Gastrocnemius medialis (tissue), 4 donors: ENCODE data around the gene SPR. TPM values are rescaled to one million over a fixed set of nuclear protein-coding genes. Genes with fewer than 3 reads are reported as not detected.

Source experiments
- ATAC-seq, 2 donors: fragments of 150-250 bp; one replicate each; pipeline ENCODE4 v1.9.1; 2016
- DNase-seq, 2 donors: peaks; one replicate each; pipeline ENCODE4 v3.0.0-alpha.2; 2019
- H3K27ac ChIP-seq, 4 donors: fragments of 200-600 bp; sonication (generic); 1 replicate in 1 of 4; 2 replicates in 3 of 4; pipeline ENCODE4 v1.5.1; 2016 to 2018; ENCODE audit warnings: mild to moderate bottlenecking in 2 of 4, moderate library complexity in 1 of 4
- H3K27me3 ChIP-seq, 3 donors: fragments of 200-600 bp; sonication (generic) in 2 of 3; 1 replicate in 1 of 3; 2 replicates in 2 of 3; pipeline versions ENCODE4 v1.5.1 to v1.6.0; 2016 to 2019; ENCODE audit warnings: mild to moderate bottlenecking in 1 of 3, moderate library complexity in 1 of 3
- H3K36me3 ChIP-seq, 2 donors: fragments of 200-600 bp; sonication (generic) in 1 of 2; one replicate each; pipeline ENCODE4 v1.5.1; 2017 to 2018
- H3K4me1 ChIP-seq, 2 donors: fragments of 200-600 bp; sonication (generic) in 1 of 2; one replicate each; pipeline ENCODE4 v1.5.1; 2016 to 2017; ENCODE audit warnings: mild to moderate bottlenecking in 2 of 2
- H3K4me3 ChIP-seq, 4 donors: fragments of 200-600 bp; sonication (generic) in 3 of 4; 1 replicate in 1 of 4; 2 replicates in 3 of 4; pipeline ENCODE4 v1.5.1; 2016 to 2019; ENCODE audit warnings: mild to moderate bottlenecking in 2 of 4
- H3K9me3 ChIP-seq, 3 donors: fragments of 200-600 bp; sonication (generic) in 2 of 3; 1 replicate in 1 of 3; 2 replicates in 2 of 3; pipeline ENCODE4 v1.5.1; 2016 to 2019
- CTCF ChIP-seq, 5 experiments: fragments of 450-650 bp in 3 of 5; fragments of 200-600 bp in 2 of 5; sonication (generic) in 2 of 5; IDR thresholded peaks in 4 of 5; conservative IDR thresholded peaks in 1 of 5; 1 replicate in 4 of 5; 2 replicates in 1 of 5; pipeline ENCODE4 v1.5.1; 2016 to 2019; ENCODE audit warnings: antibody characterized with exemption in 5 of 5, mild to moderate bottlenecking in 3 of 5, moderate library complexity in 3 of 5
- POLR2A ChIP-seq, 2 donors: fragments of 450-650 bp; IDR thresholded peaks; one replicate each; pipeline ENCODE4 v1.6.1; 2017; ENCODE audit warnings: antibody characterized with exemption in 2 of 2, mild to moderate bottlenecking in 2 of 2, moderate library complexity in 2 of 2
- in situ Hi-C, 4 donors: fragments of 200-750 bp; cut with MboI; loops; one replicate each; pipeline versions ENCODE4 v1.15.0 to v1.8.0; 2017; ENCODE audit warnings: low sequenced_read_pairs in 4 of 4
- intact Hi-C: fragments of 100-400 bp; cut with DNase I; formaldehyde crosslinking; loops from one replicate; pipeline ENCODE4 v1.15.1; 2023; ENCODE audit warnings: low total_unique reads
- total RNA-seq, 4 donors: library from RNA; depleted of rRNA; stranded (reverse); fragments of >200 nt; gene quantifications; one replicate each; pipeline versions ENCODE4 v1.1.0 to v1.2.3, GENCODE V29; 2016

The SPR gene
- total RNA-seq, 4 donors from 2014 or later: 22.8 to 71.0 (median 33.6) TPM

GRCh38 chr2:72937356-72937669, 50.1 kb downstream of the SPR start:
- no peaks in the 10 kb centered on the region for H3K4me1 ChIP-seq
- TF ChIP-seq POLR2A (IDR thresholded peaks at IDR 0.05) (no peak), CTCF (IDR thresholded peaks at IDR 0.05 in 4 of 5, conservative IDR thresholded peaks at IDR 0.05 in 1 of 5) (no peak)
- no peaks in the 10 kb centered on the region for H3K27me3 ChIP-seq
- DNase-seq (no peak), ATAC-seq (no peak)
- H3K9me3 ChIP-seq: no peaks in the 10 kb centered on the region
- H3K4me3 ChIP-seq: no peak overlapping the region
- intact Hi-C loops (no loop called here), in situ Hi-C loops (no loop called here)
- H3K36me3 ChIP-seq: no peaks in the 10 kb centered on the region
- H3K27ac ChIP-seq: no peak overlapping the region

GRCh38 chr2:72938455-72938854, 51.2 kb downstream of the SPR start:
- DNase-seq: no peak
- Histone ChIP-seq H3K4me3 (no peak overlapping the region), H3K9me3 (no peaks in the 10 kb centered on the region)

GRCh38 chr2:72940361-72940760, 53.2 kb downstream of the SPR start:
- H3K27ac ChIP-seq: no peak overlapping the region
- DNase-seq (no peak), ATAC-seq (no peak)
- in situ Hi-C loops: no loop called here
- intact Hi-C loops: no loop called here
- no peaks in the 10 kb centered on the region for H3K4me1 ChIP-seq
- H3K9me3 ChIP-seq: no peaks in the 10 kb centered on the region
- H3K27me3 ChIP-seq: no peaks in the 10 kb centered on the region
- TF ChIP-seq CTCF (IDR thresholded peaks at IDR 0.05 in 4 of 5, conservative IDR thresholded peaks at IDR 0.05 in 1 of 5) (no peak), POLR2A (IDR thresholded peaks at IDR 0.05) (no peak)
- H3K4me3 ChIP-seq: no peak overlapping the region
- peaks cover 0 to 9% of the 10 kb centered on the region in 2 donors for H3K36me3 ChIP-seq

More at GRCh38 chr2:72938455-72938854, 51.2 kb downstream of the SPR start:
- H3K36me3 ChIP-seq: peaks cover 0 to 9% of the 10 kb centered on the region in 2 donors
- H3K27me3 ChIP-seq: no peaks in the 10 kb centered on the region
- H3K4me1 ChIP-seq: no peaks in the 10 kb centered on the region
- intact Hi-C loops (no loop called here), in situ Hi-C loops (no loop called here)
- ATAC-seq: no peak
- no peak for TF ChIP-seq POLR2A (IDR thresholded peaks at IDR 0.05)
- no peak for TF ChIP-seq CTCF (IDR thresholded peaks at IDR 0.05 in 4 of 5, conservative IDR thresholded peaks at IDR 0.05 in 1 of 5)
- no peak overlapping the region for H3K27ac ChIP-seq

GRCh38 chr2:72940786-72941185, 53.6 kb downstream of the SPR start:
- intact Hi-C loops: no loop called here
- in situ Hi-C loops: no loop called here
- DNase-seq: no peak
- ATAC-seq: no peak
- no peak overlapping the region for H3K27ac ChIP-seq
- TF ChIP-seq CTCF (IDR thresholded peaks at IDR 0.05 in 4 of 5, conservative IDR thresholded peaks at IDR 0.05 in 1 of 5) (no peak), POLR2A (IDR thresholded peaks at IDR 0.05) (no peak)
- H3K4me1 ChIP-seq: no peaks in the 10 kb centered on the region
- H3K36me3 ChIP-seq: peaks cover 0 to 9% of the 10 kb centered on the region in 2 donors
- no peaks in the 10 kb centered on the region for H3K9me3 ChIP-seq
- H3K4me3 ChIP-seq: no peak overlapping the region
- no peaks in the 10 kb centered on the region for H3K27me3 ChIP-seq

Other genes starting within 250 kb of the SPR start
- 10 to 100 TPM; 14.6 to 49.6 (median 19.3) TPM for gene EXOC6B, start 61.4 kb upstream of the SPR start, total RNA-seq
- not detected for gene EMX1, start 30.1 kb downstream of the SPR start, total RNA-seq
- 10 to 100 TPM in 1 of 4 donors, 1 to 10 TPM in 3; 6.8 to 22.7 (median 9.1) TPM for gene SFXN5, start 184.3 kb downstream of the SPR start, total RNA-seq
- 10 to 100 TPM; 27.1 to 35.3 (median 33.7) TPM for gene RAB11FIP5, start 225.5 kb downstream of the SPR start, total RNA-seq